DMS153 treated with DMSO at 0.1 percent for 48 hours (cell line): Measurements from ENCODE around the gene RALGAPA2.

Experiments
- DNase-seq: peaks from one replicate; lab custom pipeline; 2025; ENCODE audit not compliant: unreplicated experiment; lab: John Stamatoyannopoulos, UW

The RALGAPA2 gene

DNA sequence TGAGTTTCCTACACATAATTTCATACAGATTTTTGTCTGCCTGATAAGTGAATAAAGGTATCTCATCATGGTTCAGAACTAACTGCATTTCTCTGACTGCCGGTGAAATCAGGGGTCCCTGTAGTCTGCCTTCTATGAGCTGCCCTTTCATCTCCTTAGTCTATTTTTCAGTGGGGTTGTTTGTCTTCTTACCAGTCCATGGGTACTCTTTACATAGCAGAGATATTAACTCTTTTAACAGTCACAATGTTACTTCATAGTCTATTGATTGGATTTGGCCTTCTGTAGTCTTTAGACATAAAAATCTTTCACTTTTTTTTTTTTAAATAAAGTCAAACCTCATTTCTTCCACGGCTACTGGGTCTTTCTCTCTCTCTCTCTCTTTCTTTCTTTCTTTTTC, 79.8 kb downstream of the RALGAPA2 start:
- DNase-seq: no peak

DNA sequence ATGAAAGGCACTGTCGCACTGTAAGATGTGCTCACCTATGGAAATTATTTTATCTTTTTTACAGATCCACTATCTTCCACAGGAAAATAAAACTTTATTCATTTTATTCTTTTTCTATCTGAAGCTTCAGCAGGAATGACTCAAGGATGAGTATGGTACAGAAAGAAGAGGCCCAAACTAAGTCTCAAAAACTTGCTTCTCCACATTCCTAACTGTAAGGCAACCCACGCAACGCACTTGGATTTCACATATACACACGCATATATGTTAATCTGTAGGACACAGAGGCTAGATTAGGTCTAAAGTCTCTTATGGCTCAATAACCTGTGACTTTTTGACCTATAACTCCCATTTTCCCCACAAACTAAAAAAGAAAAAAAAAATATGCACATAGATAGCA, 81.9 kb downstream of the RALGAPA2 start:
- no peak for DNase-seq

DNA sequence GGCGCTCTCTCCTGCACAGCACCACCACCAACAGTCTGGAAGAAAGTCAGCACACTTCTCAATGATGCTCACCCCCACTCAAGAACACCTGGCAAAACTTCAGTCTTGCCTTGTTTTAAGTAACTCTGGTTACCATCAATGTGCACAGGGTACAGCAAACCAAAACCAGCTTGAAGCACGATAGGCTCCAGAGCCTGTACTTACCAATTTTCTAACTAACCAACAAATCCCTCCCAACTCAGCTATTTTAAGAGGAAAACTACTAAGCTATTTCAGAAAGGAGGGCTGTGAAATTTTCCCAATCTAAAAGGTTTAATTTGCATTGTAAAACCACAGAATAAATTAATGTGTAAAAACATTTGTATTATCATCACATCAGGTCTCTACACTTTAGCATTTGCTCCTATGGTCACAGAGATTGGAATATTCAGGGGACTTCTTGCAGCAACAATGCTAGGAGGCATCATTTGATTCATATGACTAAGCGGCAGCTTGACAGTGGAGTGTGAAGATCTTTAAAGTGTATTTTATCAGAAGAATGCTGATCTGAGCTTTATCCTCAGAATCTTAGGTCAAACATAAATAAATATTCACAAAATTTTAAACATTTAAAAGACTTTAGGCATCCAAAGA, 82.8 kb downstream of the RALGAPA2 start:
- no peak for DNase-seq

DNA sequence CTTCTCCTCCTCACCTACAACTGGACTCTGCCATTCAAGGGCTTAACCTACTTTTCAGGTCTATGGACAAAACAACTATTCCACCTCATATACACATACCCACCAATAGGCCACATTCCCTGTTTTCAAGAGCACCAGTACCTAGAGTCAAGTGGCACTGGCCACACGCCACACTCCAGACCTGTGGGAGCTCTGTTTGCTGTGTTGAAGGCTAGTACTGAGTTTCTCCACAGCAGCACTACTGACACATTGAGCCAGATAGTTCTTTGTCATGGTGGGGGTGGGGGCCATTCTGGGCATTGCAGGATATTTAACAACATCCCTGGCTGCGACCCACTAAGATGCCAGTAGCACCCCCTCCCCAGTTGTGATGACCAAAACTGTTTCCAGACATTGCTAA, 84.1 kb downstream of the RALGAPA2 start:
- no peak for DNase-seq

DNA sequence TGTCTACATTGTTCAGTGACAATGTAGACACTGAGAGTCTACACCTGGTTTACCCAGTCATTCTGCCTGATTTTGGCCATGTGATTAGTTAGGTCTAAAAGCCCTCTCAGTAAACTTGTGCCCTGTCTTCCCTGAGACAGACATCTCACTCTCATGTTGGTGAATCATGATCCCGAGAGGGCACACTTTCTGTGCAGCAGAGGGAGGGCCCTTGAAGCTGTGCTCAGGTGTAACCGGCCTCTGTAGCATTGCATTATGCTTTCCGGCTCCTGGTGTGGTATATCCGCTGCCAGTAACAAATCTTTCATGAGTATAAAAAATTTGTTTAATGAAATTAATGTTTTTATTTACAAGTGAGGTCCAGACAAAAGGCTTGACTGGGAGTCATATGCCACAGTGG, 85.0 kb downstream of the RALGAPA2 start:
- no peak for DNase-seq

DNA sequence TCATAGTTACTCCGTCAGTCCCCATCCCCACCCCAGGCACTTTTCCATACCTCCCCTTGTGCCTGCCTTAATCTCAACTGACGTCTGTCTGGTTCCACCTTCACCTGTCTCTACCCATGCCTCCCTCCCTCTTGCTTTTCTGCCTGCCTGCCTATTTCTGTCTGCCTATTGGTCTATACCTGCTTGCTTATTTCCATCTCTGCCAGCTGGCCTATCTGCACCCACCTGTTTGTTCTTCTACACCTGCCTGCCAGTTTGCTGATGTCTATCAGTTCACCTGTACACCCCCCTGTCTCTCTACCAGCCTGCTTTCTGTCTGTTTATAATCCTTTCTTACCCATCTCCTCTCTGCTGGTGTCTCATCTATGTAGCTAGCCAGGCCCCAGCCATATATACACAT, 87.5 kb downstream of the RALGAPA2 start:
- peak; percentile 72 for DNase-seq

DNA sequence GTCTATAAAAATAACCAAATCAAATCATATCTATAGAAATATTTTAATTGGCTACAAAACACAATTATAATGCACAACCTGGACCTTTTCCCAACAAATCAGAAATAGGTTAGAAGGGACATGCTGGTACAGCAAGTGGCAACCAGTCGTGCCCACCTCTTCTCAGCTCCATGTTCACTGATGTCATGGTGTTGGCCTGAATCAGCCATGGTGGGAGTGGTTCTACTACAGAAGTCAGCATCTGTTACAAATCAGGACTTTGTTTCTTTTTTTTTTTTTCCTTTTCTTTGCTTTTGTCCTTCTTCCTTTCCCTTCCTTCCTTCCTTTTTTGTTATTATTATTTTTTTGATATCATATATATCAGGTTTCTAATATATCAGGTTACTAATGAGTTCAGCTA, 91.2 kb downstream of the RALGAPA2 start:
- no peak for DNase-seq

DNA sequence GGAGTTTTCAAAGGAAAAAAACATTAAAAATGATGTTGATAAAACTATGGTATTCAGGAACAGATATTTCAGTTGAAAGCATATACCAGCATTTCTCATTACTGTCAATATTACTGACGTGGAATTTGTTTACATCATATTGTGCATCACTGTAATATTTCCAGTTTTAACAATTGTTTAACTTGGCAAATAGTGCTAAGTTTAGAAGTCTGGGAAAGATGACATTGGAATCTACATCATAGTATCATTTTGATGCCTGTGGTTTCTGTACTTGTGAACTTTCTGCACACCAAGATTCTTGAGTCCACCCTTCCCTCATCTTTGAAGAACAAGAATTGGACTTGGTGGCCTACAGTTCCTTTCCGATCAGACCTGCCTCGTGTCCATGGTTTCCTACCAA, 98.1 kb downstream of the RALGAPA2 start:
- no peak for DNase-seq

DNA sequence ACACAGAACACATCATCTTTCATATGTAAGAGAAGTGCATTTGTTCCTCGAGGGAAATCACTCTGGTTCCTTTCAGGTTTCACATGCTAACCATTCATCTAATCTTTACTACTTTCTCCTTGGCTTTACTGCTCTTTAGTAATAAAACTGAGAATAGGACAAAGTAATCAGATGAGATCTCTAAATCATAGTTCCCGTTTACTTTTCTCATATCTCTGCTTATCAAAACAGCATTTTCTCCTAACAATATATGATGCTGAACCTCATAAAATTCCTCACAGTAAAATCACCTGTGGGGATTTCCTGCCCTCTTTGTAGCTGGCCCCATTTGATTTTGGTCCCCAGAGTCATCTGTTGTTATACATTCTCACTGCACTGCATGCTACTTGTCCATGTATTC, 100.2 kb downstream of the RALGAPA2 start:
- DNase-seq: no peak

DNA sequence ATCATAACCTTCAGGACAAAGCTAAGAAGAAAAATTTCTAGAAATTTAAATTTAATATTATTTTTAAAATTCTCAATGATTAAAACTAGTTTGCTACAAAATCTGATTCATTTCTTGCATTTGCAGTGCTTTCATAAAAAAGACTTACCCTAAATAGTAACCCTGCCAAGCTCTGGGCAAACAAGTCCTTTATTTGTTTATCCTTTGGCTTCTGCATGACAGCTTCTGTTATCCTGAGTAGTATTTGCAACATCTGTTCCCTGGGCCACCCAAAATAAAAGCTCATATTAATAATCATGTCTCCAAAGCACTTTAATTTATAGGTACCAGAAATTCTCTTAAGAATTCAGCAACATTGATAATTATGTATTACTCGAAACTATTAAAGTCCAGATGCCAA, 101.3 kb downstream of the RALGAPA2 start:
- DNase-seq: no peak

DNA sequence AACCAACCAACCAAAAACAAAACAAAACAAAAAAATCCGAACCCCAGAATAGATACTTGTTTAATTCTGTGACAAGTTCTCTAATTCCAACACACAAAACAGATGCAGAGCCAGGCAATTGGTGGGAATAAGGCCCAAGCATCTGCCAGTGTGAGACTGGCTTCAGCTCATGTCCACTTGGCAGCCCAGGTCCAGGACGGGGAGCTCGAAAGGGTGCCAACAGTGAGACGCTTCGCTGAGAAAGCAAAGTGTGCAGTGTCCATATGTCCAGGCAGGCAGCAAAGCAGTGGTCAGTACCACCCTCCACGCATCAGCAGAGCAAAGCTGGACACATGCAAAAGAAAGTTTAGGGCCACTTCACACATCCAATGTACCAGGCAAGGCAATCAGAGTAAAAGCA, 102.9 kb downstream of the RALGAPA2 start:
- DNase-seq: no peak

DNA sequence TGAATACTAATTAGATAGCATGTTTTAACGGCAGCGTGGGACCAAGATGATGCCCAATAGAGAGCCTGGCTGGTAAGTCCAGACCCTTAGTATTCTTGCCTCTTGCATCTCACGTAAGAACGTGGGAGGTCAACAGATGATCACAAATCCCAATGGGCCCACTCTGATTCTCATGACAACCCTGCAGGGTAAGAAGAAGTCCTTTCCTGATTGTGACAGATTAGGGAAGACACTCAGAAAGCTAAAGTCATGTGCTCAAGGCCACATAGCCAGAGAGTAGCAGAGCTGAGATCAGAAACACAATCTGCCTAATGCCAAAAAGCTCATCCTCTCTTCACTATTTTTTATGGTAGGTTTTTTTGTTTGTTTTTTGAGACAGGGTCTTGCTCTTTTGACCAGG, 103.8 kb downstream of the RALGAPA2 start:
- no peak for DNase-seq

DNA sequence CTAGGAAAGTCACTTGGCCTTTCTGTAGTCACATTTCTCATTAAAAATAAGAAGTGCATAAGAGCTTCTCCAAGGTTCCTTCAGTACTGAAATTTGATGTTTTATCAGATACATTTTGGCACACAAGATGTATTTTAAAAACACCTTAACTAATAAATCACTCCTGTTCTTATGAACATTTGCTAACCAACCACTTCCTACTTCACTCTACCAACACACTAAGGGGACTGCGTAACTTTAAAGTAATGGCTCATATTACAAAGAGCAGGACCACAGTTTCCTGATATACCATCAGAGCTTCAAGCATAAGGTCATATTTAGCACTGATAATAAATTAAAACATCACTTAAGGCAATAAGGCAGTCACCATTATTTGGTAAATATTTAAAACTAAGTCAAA, 104.4 kb downstream of the RALGAPA2 start:
- DNase-seq: no peak

DNA sequence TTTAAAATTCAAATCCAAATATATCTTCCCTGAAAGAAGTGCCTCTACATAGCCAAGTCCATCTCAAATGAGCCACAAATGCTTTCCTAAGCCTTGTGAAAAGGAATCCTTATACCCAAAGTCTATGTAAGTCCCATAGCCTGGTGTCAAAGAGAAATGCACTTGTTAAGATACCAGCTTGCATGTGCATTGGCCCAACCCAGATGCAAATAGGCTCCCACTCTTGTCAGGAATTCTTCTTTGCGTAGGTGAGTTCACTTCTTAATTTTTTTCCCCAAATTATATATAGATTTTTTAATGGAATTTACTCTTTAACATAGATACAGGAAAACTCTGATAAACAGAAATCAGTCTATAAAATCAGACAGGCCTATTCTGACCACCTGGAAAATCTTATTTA, 105.6 kb downstream of the RALGAPA2 start:
- no peak for DNase-seq

DNA sequence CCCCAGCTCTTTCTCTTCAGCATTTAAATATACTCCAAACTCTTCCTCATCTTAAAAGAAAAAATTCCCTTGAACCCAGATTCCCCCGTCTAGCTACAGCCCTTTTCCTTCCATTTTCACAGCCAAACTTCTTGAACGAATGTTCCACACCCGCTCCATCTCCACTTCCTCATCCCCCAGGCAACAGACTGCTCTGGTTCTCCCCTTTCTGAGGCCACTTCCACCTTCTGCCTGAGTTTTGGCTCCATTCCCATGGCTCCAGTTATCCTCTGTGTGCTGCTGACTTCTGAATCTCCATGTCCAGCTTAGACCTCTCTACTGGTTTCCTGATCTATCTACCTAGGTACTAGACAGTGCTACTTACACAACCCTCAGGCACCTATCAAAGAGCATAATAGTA, 106.4 kb downstream of the RALGAPA2 start:
- DNase-seq: no peak

DNA sequence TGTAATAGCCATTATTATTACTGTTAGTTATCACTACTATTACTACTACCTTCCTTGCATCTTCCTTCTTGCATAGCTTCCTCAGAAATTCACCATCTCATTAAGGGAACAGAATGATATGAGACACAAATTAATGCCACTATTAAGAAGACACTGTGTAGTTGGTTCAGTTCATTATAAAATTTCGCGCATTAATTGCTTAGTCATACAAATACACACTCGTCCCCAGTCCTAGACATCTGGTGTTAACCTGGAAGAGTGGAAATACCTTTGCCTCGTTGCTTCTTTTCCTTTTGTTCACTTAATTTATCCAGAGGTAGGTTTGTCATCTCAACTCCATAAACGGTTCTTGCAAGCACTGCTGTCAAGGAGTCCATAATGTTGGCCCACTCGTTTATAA, 107.5 kb downstream of the RALGAPA2 start:
- DNase-seq: no peak

DNA sequence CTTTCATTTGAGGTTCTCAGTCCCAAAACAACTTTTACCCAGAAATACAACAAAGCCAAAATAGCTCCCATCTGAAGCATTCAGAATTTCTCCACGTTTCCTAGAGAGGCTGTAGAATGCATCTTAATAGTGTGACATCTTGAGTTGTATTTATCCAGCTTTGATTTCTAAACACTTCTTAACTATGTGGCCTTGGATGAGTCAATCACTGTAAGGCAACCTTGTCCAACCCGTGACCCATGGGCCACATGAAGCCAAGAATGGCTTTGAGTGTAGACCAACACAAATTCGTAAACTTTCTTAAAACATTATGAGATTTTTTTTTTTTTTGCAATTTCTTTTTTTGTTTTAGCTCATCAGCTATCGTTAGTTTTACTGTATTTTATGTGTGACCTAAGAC, 108.1 kb downstream of the RALGAPA2 start:
- DNase-seq: no peak

DNA sequence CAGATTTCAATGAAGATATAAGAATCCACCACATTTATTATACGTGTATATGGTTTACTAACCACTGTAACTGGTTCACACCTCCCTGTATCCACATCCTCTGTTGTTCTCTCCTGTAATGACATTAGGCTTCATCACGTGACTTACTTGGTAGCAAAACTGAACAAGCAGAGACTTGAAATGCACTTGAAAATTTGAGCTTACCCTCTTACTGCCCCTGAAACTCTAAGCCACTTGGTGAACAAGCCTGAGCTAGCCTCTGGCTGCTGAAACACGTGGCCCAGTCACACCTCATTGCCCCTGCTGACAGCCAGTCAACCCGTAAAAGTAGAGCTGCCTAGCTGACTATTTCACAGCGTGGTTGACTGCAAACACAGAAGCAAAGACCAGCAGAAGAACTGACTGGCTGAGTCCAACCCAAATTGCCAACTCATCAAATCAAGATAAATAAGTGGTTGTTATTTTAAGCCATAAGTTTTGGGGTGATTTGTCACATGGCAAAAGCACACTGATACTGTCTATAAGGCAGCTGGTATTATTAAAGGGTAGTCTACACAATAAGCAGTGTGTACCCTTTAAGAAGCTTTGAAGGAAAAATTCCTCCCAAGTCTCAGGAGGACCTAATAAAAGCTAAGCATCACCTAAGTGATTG, 109.0 kb downstream of the RALGAPA2 start:
- peak; percentile 97 for DNase-seq

DNA sequence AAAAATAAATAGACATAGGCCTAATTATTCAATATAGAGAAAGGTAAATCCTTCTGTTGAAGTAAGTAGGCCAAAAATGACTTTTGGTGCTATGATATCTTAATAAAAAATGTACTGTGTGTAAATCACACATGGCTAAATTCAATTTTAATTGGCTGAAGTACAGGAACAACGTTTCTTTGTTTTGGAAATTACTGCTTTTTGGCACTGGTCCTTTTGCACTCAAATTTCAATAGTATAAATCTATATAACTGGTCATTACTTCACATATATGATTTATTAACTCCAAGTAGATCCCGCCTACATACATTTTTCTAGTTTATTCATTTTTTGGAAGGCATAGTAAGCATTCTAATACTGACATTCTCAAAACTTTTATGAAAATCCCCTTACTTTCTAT, 114.5 kb downstream of the RALGAPA2 start:
- no peak for DNase-seq

DNA sequence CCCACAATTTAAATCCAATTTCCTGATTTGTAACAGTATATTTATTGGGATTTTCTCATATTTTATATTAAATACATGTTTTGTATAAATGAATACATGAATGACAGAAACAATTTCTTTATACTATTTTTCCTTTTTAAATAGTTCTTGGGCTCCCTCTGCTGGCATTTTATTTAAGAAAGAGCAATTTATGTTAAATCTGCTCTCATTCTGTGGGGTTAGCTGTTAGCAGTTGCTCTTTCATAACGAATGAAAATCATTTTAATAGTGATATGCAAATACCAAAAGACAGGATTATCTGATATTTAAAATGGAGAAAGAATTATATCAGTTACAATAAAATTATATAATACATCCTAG, 118.3 kb downstream of the RALGAPA2 start:
- DNase-seq: peak; percentile 22

DNA sequence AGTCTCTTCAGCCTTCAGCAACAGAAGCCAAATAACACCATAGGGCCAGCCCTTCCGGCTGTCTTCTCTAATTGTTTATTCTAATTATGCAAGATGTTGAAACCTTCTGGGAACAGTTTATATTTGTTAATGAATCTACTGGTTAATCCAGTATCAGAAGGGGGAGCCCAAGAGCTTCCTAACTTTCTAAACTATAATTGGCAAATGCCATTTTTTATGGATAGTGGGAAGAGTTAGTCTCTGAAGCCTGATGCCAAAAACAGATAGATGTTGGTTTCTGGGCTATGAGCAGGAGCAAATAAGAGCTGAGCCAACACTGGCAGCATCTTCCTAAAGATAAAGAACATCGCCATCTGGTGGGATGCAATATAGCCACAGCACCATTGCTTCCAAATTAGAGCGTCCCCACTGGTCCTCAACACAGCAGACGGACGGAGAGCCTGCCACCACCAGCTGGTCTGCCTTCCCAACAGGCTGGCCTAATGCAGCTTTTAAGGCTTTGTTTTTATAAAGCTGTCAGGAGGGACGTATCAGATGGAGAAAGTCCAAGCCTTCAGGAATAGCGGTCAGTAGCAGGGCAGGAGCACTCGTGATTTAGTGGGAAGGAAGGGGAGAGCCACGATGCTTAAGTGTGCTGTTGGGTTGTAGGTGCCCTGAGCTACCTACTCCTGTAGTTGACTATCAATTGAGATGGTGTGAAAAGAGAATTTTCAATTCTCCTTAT, 118.8 kb downstream of the RALGAPA2 start:
- peak; percentile 80 for DNase-seq

DNA sequence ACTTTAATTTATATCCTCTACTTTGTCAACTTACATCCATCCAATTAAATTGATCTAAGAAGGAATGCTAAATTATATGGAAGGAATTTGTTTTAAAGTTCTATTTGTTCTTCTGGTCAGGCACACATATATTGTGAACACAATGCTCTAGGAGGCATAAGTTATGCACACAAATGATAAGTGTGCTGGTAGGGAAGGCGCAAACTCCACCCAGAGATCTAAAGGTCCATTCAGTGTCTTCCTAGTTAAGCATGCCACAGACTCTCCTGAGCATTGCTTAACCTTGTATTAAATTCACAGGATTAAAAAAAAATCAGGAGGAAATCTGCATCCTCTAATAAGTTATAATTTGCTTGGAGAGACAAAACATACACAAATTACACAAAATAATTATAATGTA, 127.3 kb downstream of the RALGAPA2 start:
- DNase-seq: no peak

DNA sequence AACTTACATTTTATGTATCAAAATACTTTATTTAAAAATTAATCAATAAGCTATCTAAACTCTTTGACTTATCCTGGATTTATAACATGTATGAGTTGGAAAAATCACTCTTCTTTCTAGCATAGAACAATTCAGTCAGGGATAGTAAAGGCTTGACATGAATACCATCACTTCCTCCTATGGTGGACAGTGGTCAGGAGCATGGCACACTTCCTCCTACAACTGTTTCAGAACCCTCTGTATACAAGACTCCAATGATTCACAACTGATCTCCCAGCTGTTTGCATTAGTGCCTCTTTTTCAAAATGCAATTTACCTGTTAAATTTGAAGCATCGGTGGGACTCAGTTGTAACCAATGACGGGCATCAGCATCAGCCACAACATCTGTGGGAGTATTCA, 129.7 kb downstream of the RALGAPA2 start:
- no peak for DNase-seq
